Neural cell (in vitro differentiated cells): ENCODE data around the gene STH. TPM values are rescaled to one million over a fixed set of nuclear protein-coding genes. Genes with fewer than 3 reads are reported as not detected.

Source experiments
- H2AFZ ChIP-seq: fragments of 200-600, 300-800 bp; sonication (generic), shearing (Covaris generic); 2 replicates; pipeline ENCODE4 v1.6.0; 2014; ENCODE audit warnings: low read depth, mild to moderate bottlenecking, antibody characterized with exemption, low read length, moderate library complexity
- H3F3A ChIP-seq: fragments of 200-600 bp; shearing (Covaris generic); 2 replicates; pipeline ENCODE4 v1.6.1; 2016; ENCODE audit warnings: mild to moderate bottlenecking, moderate library complexity, mixed read lengths, antibody characterized with exemption, low read length; ENCODE audit not compliant: insufficient read depth, poor library complexity, severe bottlenecking
- H3K27ac ChIP-seq: fragments of 200-600, 300-800 bp; sonication (generic), shearing (Covaris generic); 2 replicates; pipeline ENCODE4 v1.5.1; 2014; ENCODE audit warnings: mild to moderate bottlenecking, low read length, moderate library complexity
- H3K27me3 ChIP-seq: fragments of 300-800, 200-600 bp; sonication (generic), shearing (Covaris generic); 2 replicates; pipeline ENCODE4 v1.6.0; 2014; ENCODE audit warnings: mild to moderate bottlenecking, low read depth, low read length, moderate library complexity; ENCODE audit not compliant: insufficient read depth
- H3K36me3 ChIP-seq: fragments of 300-800, 200-600 bp; sonication (generic), shearing (Covaris generic); 2 replicates; pipeline ENCODE4 v1.5.1; 2014; ENCODE audit warnings: mild to moderate bottlenecking, antibody characterized with exemption, low read length, moderate library complexity; ENCODE audit not compliant: insufficient read depth
- H3K4me2 ChIP-seq: fragments of 300-800, 200-600 bp; sonication (generic), shearing (Covaris generic); 2 replicates; pipeline ENCODE4 v1.6.0; 2014; ENCODE audit warnings: mild to moderate bottlenecking, low read length
- H3K4me3 ChIP-seq: fragments of 300-800, 200-600 bp; sonication (generic), shearing (Covaris generic); 2 replicates; pipeline ENCODE4 v1.5.1; 2014; ENCODE audit warnings: mild to moderate bottlenecking, low read length, moderate library complexity
- H3K79me2 ChIP-seq: fragments of 200-600 bp; shearing (Covaris generic); replicated peaks from 2 replicates; pipeline ENCODE4 v1.6.0; 2014; ENCODE audit warnings: mild to moderate bottlenecking, low read length, moderate library complexity; ENCODE audit not compliant: insufficient read depth
- H3K9ac ChIP-seq: fragments of 300-800, 200-600 bp; sonication (generic), shearing (Covaris generic); 2 replicates; pipeline ENCODE4 v1.6.1; 2016; ENCODE audit warnings: mild to moderate bottlenecking, low read length, mixed read lengths
- H3K9me2 ChIP-seq: fragments of 200-600 bp; shearing (Covaris generic); 2 replicates; pipeline ENCODE4 v1.6.1; 2016; ENCODE audit warnings: mild to moderate bottlenecking, low read length, mixed read lengths; ENCODE audit not compliant: insufficient read depth
- H3K9me3 ChIP-seq: fragments of 200-600, 300-800 bp; sonication (generic), shearing (Covaris generic); 2 replicates; pipeline ENCODE4 v1.6.1; 2016; ENCODE audit warnings: mild to moderate bottlenecking, mixed run types, low read length, moderate library complexity, mixed read lengths
- H4K20me1 ChIP-seq: fragments of 200-600 bp; shearing (Covaris generic); 2 replicates; pipeline ENCODE4 v1.6.1; 2016; ENCODE audit warnings: mild to moderate bottlenecking, mixed run types; ENCODE audit not compliant: insufficient read depth
- EP300 ChIP-seq: fragments of 450-650 bp; conservative IDR thresholded peaks from 2 replicates; pipeline ENCODE4 v1.6.1; 2014; ENCODE audit warnings: antibody characterized with exemption, mild to moderate bottlenecking, moderate library complexity; ENCODE audit not compliant: poor library complexity, severe bottlenecking
- EZH2 ChIP-seq: fragments of 200-600, 300-800 bp; shearing (Covaris generic), sonication (generic); IDR thresholded peaks from 2 replicates; pipeline ENCODE4 v1.6.1; 2014; ENCODE audit warnings: antibody characterized with exemption, low read length, borderline replicate concordance, mild to moderate bottlenecking; ENCODE audit not compliant: insufficient read depth, poor library complexity, severe bottlenecking
- MXI1 ChIP-seq: fragments of 450-650 bp; conservative IDR thresholded peaks from 2 replicates; pipeline ENCODE4 v1.6.1; 2014; ENCODE audit warnings: antibody characterized with exemption, mild to moderate bottlenecking; ENCODE audit not compliant: poor library complexity, severe bottlenecking
- POLR2AphosphoS5 ChIP-seq: IDR thresholded peaks from 2 replicates; pipeline ENCODE4 v1.6.1; 2012
- RAD21 ChIP-seq: fragments of 450-650 bp; conservative IDR thresholded peaks from 2 replicates; pipeline ENCODE4 v1.6.1; 2014; ENCODE audit warnings: antibody characterized with exemption, mild to moderate bottlenecking, moderate library complexity
- REST ChIP-seq: IDR thresholded peaks from 2 replicates; pipeline ENCODE4 v1.6.1; 2012; ENCODE audit warnings: borderline replicate concordance
- SMC3 ChIP-seq: fragments of 450-650 bp; conservative IDR thresholded peaks from 2 replicates; pipeline ENCODE4 v1.6.1; 2014; ENCODE audit warnings: antibody characterized with exemption, mild to moderate bottlenecking, moderate library complexity; ENCODE audit not compliant: poor library complexity
- TAF1 ChIP-seq: IDR thresholded peaks from 2 replicates; pipeline ENCODE4 v1.6.1; 2012; ENCODE audit warnings: low read depth
- polyA plus RNA-seq: library from polyadenylated mRNA; depleted of rRNA; stranded (reverse); fragments of >200 nt; gene quantifications from 2 replicates; pipeline ENCODE4 v1.2.3, GENCODE V29; 2014
- TF ChIP-seq, protein P1 (sequence below): fragments of 450-650 bp; IDR thresholded peaks from 2 replicates; pipeline ENCODE4 v1.5.1; 2014; ENCODE audit warnings: antibody characterized with exemption, mild to moderate bottlenecking, moderate library complexity; ENCODE audit not compliant: poor library complexity, severe bottlenecking

Gene STH
- polyA plus RNA-seq, 1 donor from 2014 or later: not detected

- Histone ChIP-seq H4K20me1 (no peaks in the 10 kb centered on the region), H3F3A (no peaks in the 10 kb centered on the region), H3K36me3 (peaks cover 3% of the 10 kb centered on the region), H3K4me2 (no peak overlapping the region), H3K27me3 (no peaks in the 10 kb centered on the region), H3K27ac (no peak overlapping the region), H3K9me3 (no peaks in the 10 kb centered on the region), H3K79me2 (peaks cover 5% of the 10 kb centered on the region), H3K4me3 (no peak overlapping the region), H3K9me2 (no peaks in the 10 kb centered on the region), H3K9ac (no peak overlapping the region), H2AFZ (no peak overlapping the region)
- TF ChIP-seq EP300 (no peak), REST (no peak), EZH2 (no peak), SMC3 (no peak), POLR2AphosphoS5 (no peak), MXI1 (no peak), RAD21 (no peak), TAF1 (no peak)
- TF ChIP-seq, protein P1, sequence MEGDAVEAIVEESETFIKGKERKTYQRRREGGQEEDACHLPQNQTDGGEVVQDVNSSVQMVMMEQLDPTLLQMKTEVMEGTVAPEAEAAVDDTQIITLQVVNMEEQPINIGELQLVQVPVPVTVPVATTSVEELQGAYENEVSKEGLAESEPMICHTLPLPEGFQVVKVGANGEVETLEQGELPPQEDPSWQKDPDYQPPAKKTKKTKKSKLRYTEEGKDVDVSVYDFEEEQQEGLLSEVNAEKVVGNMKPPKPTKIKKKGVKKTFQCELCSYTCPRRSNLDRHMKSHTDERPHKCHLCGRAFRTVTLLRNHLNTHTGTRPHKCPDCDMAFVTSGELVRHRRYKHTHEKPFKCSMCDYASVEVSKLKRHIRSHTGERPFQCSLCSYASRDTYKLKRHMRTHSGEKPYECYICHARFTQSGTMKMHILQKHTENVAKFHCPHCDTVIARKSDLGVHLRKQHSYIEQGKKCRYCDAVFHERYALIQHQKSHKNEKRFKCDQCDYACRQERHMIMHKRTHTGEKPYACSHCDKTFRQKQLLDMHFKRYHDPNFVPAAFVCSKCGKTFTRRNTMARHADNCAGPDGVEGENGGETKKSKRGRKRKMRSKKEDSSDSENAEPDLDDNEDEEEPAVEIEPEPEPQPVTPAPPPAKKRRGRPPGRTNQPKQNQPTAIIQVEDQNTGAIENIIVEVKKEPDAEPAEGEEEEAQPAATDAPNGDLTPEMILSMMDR: no peak
These were observed 38.7 kb downstream of the STH start for GRCh38 chr17:46037722-46038255.

DNA sequence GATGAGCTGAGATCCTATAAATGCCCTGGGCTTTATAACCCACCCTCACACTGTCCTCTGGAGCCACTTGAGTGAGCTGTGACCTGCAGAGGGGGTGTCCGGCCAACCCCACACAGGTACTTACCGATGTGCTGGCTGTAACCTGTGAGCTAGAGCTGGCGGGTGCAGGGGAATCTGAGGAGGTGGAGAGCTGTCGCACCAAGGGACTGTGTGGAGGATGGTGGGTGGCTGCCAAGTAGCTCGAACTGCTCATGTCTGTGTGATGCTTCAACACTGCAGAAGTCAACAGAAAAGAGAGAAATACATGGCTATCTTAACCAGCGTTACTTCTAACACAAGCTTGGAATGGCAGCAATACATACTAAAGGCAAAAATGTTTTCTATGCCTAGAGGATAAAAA, 39.4 kb downstream of the STH start:
- Histone ChIP-seq H3K4me3 (no peak overlapping the region), H3K4me2 (no peak overlapping the region), H3K27me3 (no peaks in the 10 kb centered on the region), H3K9me3 (no peaks in the 10 kb centered on the region), H3F3A (no peaks in the 10 kb centered on the region), H4K20me1 (no peaks in the 10 kb centered on the region), H3K36me3 (peaks cover 3% of the 10 kb centered on the region), H3K79me2 (peaks cover 5% of the 10 kb centered on the region), H3K27ac (no peak overlapping the region), H2AFZ (no peak overlapping the region), H3K9ac (no peak overlapping the region), H3K9me2 (no peaks in the 10 kb centered on the region)
- TF ChIP-seq EZH2: no peak
- TF ChIP-seq EP300: no peak
- TF ChIP-seq SMC3: no peak
- TF ChIP-seq, protein P1: no peak
- no peak for TF ChIP-seq POLR2AphosphoS5
- TF ChIP-seq REST: no peak
- no peak for TF ChIP-seq TAF1
- TF ChIP-seq RAD21: no peak
- TF ChIP-seq MXI1: no peak
